HepG2 (cell line): ENCODE results near the gene WDR82. TPM values are rescaled to one million over a fixed set of nuclear protein-coding genes. Genes with fewer than 3 reads are reported as not detected.

Experiments used
- ATAC-seq: fragments of 200-7000 bp; cut with Tn5 transposase; 3 replicates; pipeline ENCODE4 v1.9.1; 2020; ENCODE audit warnings: mild to moderate bottlenecking, moderate library complexity
- BruUV-seq: library from RNA; stranded (reverse); fragments of 400-500 nt; replicated peaks from 2 replicates; lab custom pipeline; 2021; lab: Mats Ljungman, UMichigan
- CTCF ChIA-PET: fragments of 300-600 bp; formaldehyde crosslinking; extraction: SDS; loops from one replicate; lab custom pipeline; 2021; ENCODE audit warnings: low total read pairs, inconsistent platforms, low intra/inter-chr PET ratio; lab: Yijun Ruan, JAX
- POLR2A ChIA-PET: fragments of 350-600 bp; sonication (Branson Sonifier 250); formaldehyde crosslinking; loops from one replicate; lab custom pipeline; 2020; ENCODE audit warnings: antibody characterized with exemption, inconsistent platforms; lab: Yijun Ruan, JAX
- DNase-seq: peaks from one replicate; pipeline ENCODE4 v3.0.0-alpha.2; 2015; ENCODE audit warnings: low spot score
- FAIRE-seq: peaks from 3 replicates; lab custom pipeline; 2011; peaks lifted over from hg19 to GRCh38; lab: Jason Lieb, UNC
- H2AFZ ChIP-seq: one replicate; pipeline ENCODE4 v1.6.1; 2011; ENCODE audit warnings: low read length, inconsistent platforms
- H3K27ac ChIP-seq: fragments of 300-600 bp; 3 replicates; pipeline ENCODE4 v1.8.0; 2011; ENCODE audit warnings: mixed run types, mild to moderate bottlenecking, mixed read lengths, low read length, inconsistent platforms; ENCODE audit not compliant: insufficient read depth; ENCODE audit errors: extremely low read length
- H3K27me3 ChIP-seq, 2 experiments: fragments of 200-600 bp in 1 of 2; 2 replicates in 1 of 2; 3 replicates in 1 of 2; pipeline versions ENCODE4 v1.6.0 to v1.8.0; 2011; ENCODE audit warnings: low read length in 2 of 2, mild to moderate bottlenecking in 2 of 2, moderate library complexity in 2 of 2, inconsistent platforms in 1 of 2; ENCODE audit not compliant: insufficient read depth in 2 of 2, control insufficient read depth in 1 of 2
- H3K36me3 ChIP-seq, 2 experiments: fragments of 200-600 bp in 1 of 2; replicated peaks in 1 of 2; 2 replicates in 1 of 2; 3 replicates in 1 of 2; pipeline versions ENCODE4 v1.5.1 to v1.8.0; 2011; ENCODE audit warnings: low read length in 2 of 2, inconsistent platforms in 1 of 2; ENCODE audit not compliant: insufficient read depth in 2 of 2, control insufficient read depth in 1 of 2
- H3K4me1 ChIP-seq: 2 replicates; pipeline ENCODE4 v1.5.1; 2012; ENCODE audit warnings: low read length, inconsistent platforms; ENCODE audit not compliant: insufficient read depth
- H3K4me2 ChIP-seq: 2 replicates; pipeline ENCODE4 v1.6.0; 2011; ENCODE audit warnings: low read depth, low read length, inconsistent platforms
- H3K4me3 ChIP-seq, 3 experiments: fragments of 200-600 bp in 1 of 3; sonication (generic), shearing (Covaris generic) in 1 of 3; replicated peaks in 1 of 3; 2 replicates each; pipeline ENCODE4 v1.5.1; 2011 to 2016; ENCODE audit warnings: low read length in 3 of 3, inconsistent platforms in 2 of 3, low read depth in 2 of 3, mild to moderate bottlenecking in 2 of 3, control low read depth in 1 of 3, mixed read lengths in 1 of 3; ENCODE audit not compliant: insufficient read depth in 1 of 3
- H3K79me2 ChIP-seq: one replicate; pipeline ENCODE4 v1.6.1; 2011; ENCODE audit warnings: low read length, inconsistent platforms; ENCODE audit not compliant: insufficient read depth
- H3K9ac ChIP-seq: 2 replicates; pipeline ENCODE4 v1.6.0; 2011; ENCODE audit warnings: mild to moderate bottlenecking, low read depth, low read length, inconsistent platforms; ENCODE audit not compliant: insufficient read depth
- H3K9me3 ChIP-seq: 2 replicates; pipeline ENCODE4 v1.5.1; 2012; ENCODE audit warnings: mild to moderate bottlenecking, low read length
- H4K20me1 ChIP-seq: 2 replicates; pipeline ENCODE4 v1.6.0; 2011; ENCODE audit warnings: inconsistent platforms, mild to moderate bottlenecking, low read length, moderate library complexity; ENCODE audit not compliant: insufficient read depth
- ATRX ChIP-seq: sonication (generic); formaldehyde crosslinking; IDR thresholded peaks from 2 replicates; pipeline ENCODE4 v1.4.0; 2020; ENCODE audit warnings: missing genetic modification reagents, borderline replicate concordance
- ELF3 ChIP-seq: IDR thresholded peaks from 2 replicates; pipeline ENCODE4 v1.6.1; 2016; ENCODE audit warnings: missing genetic modification reagents, missing compliant biosample characterization
- FOXO4 ChIP-seq: sonication (generic); formaldehyde crosslinking; conservative IDR thresholded peaks from 2 replicates; pipeline ENCODE4 v1.8.1; 2023; ENCODE audit warnings: missing genetic modification reagents
- MEIS2 ChIP-seq: sonication (generic); formaldehyde crosslinking; IDR thresholded peaks from 2 replicates; pipeline ENCODE4 v1.9.0; 2021; ENCODE audit warnings: mild to moderate bottlenecking, missing genetic modification reagents
- SSRP1 ChIP-seq: IDR thresholded peaks from 2 replicates; pipeline ENCODE4 v1.6.1; 2016; ENCODE audit warnings: control low read depth
- ZFYVE20 ChIP-seq: sonication (generic); formaldehyde crosslinking; IDR thresholded peaks from 2 replicates; pipeline ENCODE4 v1.8.0; 2023; ENCODE audit warnings: low read depth, mild to moderate bottlenecking, moderate library complexity, missing genetic modification reagents, borderline replicate concordance
- ZNF484 ChIP-seq: sonication (generic); formaldehyde crosslinking; IDR thresholded peaks from 2 replicates; pipeline ENCODE4 v1.5.1; 2020; ENCODE audit warnings: mild to moderate bottlenecking, low read depth, missing genetic modification reagents, borderline replicate concordance
- ZNF543 ChIP-seq: sonication (generic); formaldehyde crosslinking; IDR thresholded peaks from 2 replicates; pipeline ENCODE4 v1.4.0; 2020; ENCODE audit warnings: mild to moderate bottlenecking, missing genetic modification reagents
- ZNF556 ChIP-seq: sonication (generic); formaldehyde crosslinking; IDR thresholded peaks from 2 replicates; pipeline ENCODE4 v1.4.0; 2020; ENCODE audit warnings: mild to moderate bottlenecking, missing genetic modification reagents, borderline replicate concordance
- WGBS: methylation state at CpG from one replicate; pipeline ENCODE4 v1.1.6; 2017; ENCODE audit warnings: low lambda C conversion rate; 5-methylcytosine and 5-hydroxymethylcytosine counted together
- in situ Hi-C: cut with HindIII; loops from 2 replicates; pipeline ENCODE4 v1.10.0; 2017; ENCODE audit warnings: low pct_unique_long_range_greater_than_20kb; ENCODE audit not compliant: extremely low pct_ligation_motif_present
- intact Hi-C: fragments of 100-400 bp; cut with micrococcal nuclease; formaldehyde crosslinking; loops from one replicate; pipeline ENCODE4 v1.10.0; 2022; ENCODE audit not compliant: unreplicated experiment
- polyA plus RNA-seq, 8 experiments: library from polyadenylated mRNA; depleted of rRNA in 3 of 8; stranded (reverse) in 7 of 8; unstranded in 1 of 8; fragments of >200 nt; fragmentation: Illumina TruSeq in 4 of 8; extraction: Trizol in 4 of 8; gene quantifications; 2 replicates each; pipeline versions ENCODE4 v1.2.1 to v1.2.3, GENCODE V29; 2011 to 2016; ENCODE audit warnings: low read depth in 4 of 8, missing spikeins in 1 of 8, mixed read lengths in 1 of 8; ENCODE audit not compliant: insufficient read depth in 1 of 8
- total RNA-seq, 5 experiments: library from RNA; depleted of rRNA; stranded (reverse); fragments of >200 nt; fragmentation: Illumina TruSeq; extraction: Trizol; gene quantifications; 2 replicates each; pipeline ENCODE4 v1.2.3, GENCODE V29; 2016; ENCODE audit warnings: low read depth in 1 of 5
- TF ChIP-seq, protein P1 (sequence below): sonication (generic); formaldehyde crosslinking; IDR thresholded peaks from 2 replicates; pipeline ENCODE4 v1.8.1; 2023; ENCODE audit warnings: mild to moderate bottlenecking, missing genetic modification reagents
- TF ChIP-seq, protein P2 (sequence below): sonication (generic); formaldehyde crosslinking; IDR thresholded peaks from 2 replicates; pipeline ENCODE4 v1.5.0; 2020; ENCODE audit warnings: missing genetic modification reagents
- TF ChIP-seq, protein P3 (sequence below): sonication (generic); formaldehyde crosslinking; IDR thresholded peaks from 2 replicates; pipeline ENCODE4 v1.4.0; 2020; ENCODE audit warnings: missing genetic modification reagents

WDR82 gene
- total and polyA plus RNA-seq, 2 of the 13 experiments (the other 11 are each of a cell fraction or from before 2014, with no cell fraction given) = 39.1 to 59.5 TPM

DNA sequence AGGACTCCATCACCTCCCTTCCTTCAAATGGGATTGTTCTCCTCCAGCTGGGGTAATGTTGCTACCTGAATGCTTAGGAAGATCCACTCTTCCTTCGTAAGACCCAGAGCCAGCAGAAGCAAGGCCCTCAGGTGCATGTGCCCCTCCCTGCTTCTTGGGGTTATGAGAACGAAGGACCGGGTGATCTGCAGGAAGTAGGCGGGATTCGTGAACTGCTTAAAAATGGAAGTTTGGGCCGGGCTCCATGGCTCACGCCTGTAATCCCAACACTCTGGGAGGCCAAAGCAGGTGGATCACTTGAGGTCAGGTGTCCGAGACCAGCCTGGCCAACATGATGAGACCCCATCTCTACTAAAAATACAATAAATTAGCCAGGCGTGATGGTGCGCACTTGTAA, 61.0 kb downstream of the WDR82 start:
- ChIA-PET POLR2A (interaction anchor here (0.9 to 1.0 kb wide), 2 partner anchors 40 to 63 kb away, joined by 3 read pairs; partner anchors contain the start of gene POC1A), CTCF (no interaction called here)
- intact Hi-C loops (no loop called here), in situ Hi-C loops (no loop called here)
- no peaks in the 10 kb centered on the region for H4K20me1 ChIP-seq
- DNase-seq (no peak), ATAC-seq (no peak), FAIRE-seq (no peak)
- peaks cover 11 to 24% of the 10 kb centered on the region in 2 experiments; a peak in 4 of 5 replicates for H3K36me3 ChIP-seq
- no peak overlapping the region for H3K4me3 ChIP-seq
- H3K27me3 ChIP-seq = no peaks in the 10 kb centered on the region; a peak in 3 of 5 replicates
- no TSS peak for BruUV-seq
- TF ChIP-seq, protein P1, sequence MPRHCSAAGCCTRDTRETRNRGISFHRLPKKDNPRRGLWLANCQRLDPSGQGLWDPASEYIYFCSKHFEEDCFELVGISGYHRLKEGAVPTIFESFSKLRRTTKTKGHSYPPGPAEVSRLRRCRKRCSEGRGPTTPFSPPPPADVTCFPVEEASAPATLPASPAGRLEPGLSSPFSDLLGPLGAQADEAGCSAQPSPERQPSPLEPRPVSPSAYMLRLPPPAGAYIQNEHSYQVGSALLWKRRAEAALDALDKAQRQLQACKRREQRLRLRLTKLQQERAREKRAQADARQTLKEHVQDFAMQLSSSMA (CRISPR knock-in tag) = 0 out of 2 replicates have a peak, but pooled peaks have one; percentile 25
- TF ChIP-seq ZFYVE20 = no peak
- peaks cover 45% of the 10 kb centered on the region for H3K4me1 ChIP-seq
- 98% methylated on average over 10 of the region's 10 CpGs for WGBS
- H2AFZ ChIP-seq = no peak overlapping the region
- no peak overlapping the region for H3K4me2 ChIP-seq
- H3K9me3 ChIP-seq = no peaks in the 10 kb centered on the region
- no peaks in the 10 kb centered on the region for H3K79me2 ChIP-seq
- H3K9ac ChIP-seq = no peak overlapping the region
- H3K27ac ChIP-seq = no peak overlapping the region

- Histone ChIP-seq H4K20me1 (no peaks in the 10 kb centered on the region), H3K79me2 (no peaks in the 10 kb centered on the region), H3K27ac (peak overlapping the region; percentile 49), H3K4me3 (peak overlapping the region in 1 of 3 experiments; percentile 23; a peak in 1 of 6 replicates), H3K4me2 (peak overlapping the region; percentile 31), H3K36me3 (peaks cover 14 to 30% of the 10 kb centered on the region in 2 experiments; a peak in 4 of 5 replicates), H3K27me3 (no peaks in the 10 kb centered on the region; a peak in 1 of 5 replicates), H3K4me1 (peaks cover 51% of the 10 kb centered on the region), H2AFZ (no peak overlapping the region), H3K9me3 (no peaks in the 10 kb centered on the region), H3K9ac (no peak overlapping the region)
- FAIRE-seq (peak; percentile 23), ATAC-seq (peak; percentile 36), DNase-seq (no peak)
- CTCF ChIA-PET = no interaction called here
- in situ Hi-C loops (no loop called here), intact Hi-C loops (no loop called here)
- no TSS peak for BruUV-seq
- POLR2A ChIA-PET = interaction anchor here (0.8 to 1.7 kb wide), 4 partner anchors 21 to 62 kb away, joined by 3 to 6 read pairs (median 3); partner anchors contain the start of gene POC1A
- WGBS = 55% methylated on average over 13 of the region's 13 CpGs
- TF ChIP-seq, protein P2, sequence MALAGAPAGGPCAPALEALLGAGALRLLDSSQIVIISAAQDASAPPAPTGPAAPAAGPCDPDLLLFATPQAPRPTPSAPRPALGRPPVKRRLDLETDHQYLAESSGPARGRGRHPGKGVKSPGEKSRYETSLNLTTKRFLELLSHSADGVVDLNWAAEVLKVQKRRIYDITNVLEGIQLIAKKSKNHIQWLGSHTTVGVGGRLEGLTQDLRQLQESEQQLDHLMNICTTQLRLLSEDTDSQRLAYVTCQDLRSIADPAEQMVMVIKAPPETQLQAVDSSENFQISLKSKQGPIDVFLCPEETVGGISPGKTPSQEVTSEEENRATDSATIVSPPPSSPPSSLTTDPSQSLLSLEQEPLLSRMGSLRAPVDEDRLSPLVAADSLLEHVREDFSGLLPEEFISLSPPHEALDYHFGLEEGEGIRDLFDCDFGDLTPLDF (CRISPR knock-in tag) = no peak
- no peak for TF ChIP-seq ZNF556 (CRISPR knock-in tag)
- no peak for TF ChIP-seq SSRP1 (CRISPR knock-in tag)
- no peak for TF ChIP-seq FOXO4
- TF ChIP-seq ELF3 (CRISPR knock-in tag) = no peak
- no peak for TF ChIP-seq MEIS2 (CRISPR knock-in tag)
- TF ChIP-seq ZNF484 (CRISPR knock-in tag) = no peak
- no peak for TF ChIP-seq ZNF543
- TF ChIP-seq ATRX (CRISPR knock-in tag) = no peak
- TF ChIP-seq, protein P3, sequence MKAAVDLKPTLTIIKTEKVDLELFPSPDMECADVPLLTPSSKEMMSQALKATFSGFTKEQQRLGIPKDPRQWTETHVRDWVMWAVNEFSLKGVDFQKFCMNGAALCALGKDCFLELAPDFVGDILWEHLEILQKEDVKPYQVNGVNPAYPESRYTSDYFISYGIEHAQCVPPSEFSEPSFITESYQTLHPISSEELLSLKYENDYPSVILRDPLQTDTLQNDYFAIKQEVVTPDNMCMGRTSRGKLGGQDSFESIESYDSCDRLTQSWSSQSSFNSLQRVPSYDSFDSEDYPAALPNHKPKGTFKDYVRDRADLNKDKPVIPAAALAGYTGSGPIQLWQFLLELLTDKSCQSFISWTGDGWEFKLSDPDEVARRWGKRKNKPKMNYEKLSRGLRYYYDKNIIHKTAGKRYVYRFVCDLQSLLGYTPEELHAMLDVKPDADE (CRISPR knock-in tag) = no peak
These were observed 61.7 kb downstream of the WDR82 start for GRCh38 chr3:52216585-52217408.
